Ovary (tissue), 10 donors: ENCODE data around the gene RETN. TPM values are rescaled to one million over a fixed set of nuclear protein-coding genes. Genes with fewer than 3 reads are reported as not detected.

Source experiments
- DNase-seq, 5 donors: peaks; one replicate each; pipeline ENCODE4 v3.0.0-alpha.2; 2019 to 2020
- H3K27ac ChIP-seq, 2 donors: fragments of 200-600 bp; one replicate each; pipeline versions ENCODE4 v1.5.1 to v1.8.0; 2019 to 2022
- H3K27me3 ChIP-seq: fragments of 200-600 bp; one replicate; pipeline ENCODE4 v1.8.0; 2022
- H3K36me3 ChIP-seq: fragments of 200-600 bp; sonication (generic); one replicate; pipeline ENCODE4 v1.5.1; 2019
- H3K4me1 ChIP-seq: one replicate; pipeline ENCODE4 v1.8.1; 2013; ENCODE audit warnings: mild to moderate bottlenecking, moderate library complexity; ENCODE audit not compliant: insufficient read depth
- H3K4me3 ChIP-seq: fragments of 200-600 bp; sonication (generic); one replicate; pipeline ENCODE4 v1.5.1; 2017
- H3K9me3 ChIP-seq, 2 donors: fragments of 200-600 bp in 1 of 2; sonication (generic) in 1 of 2; one replicate each; pipeline versions ENCODE4 v1.5.1 to v1.8.1; 2013 to 2019; ENCODE audit warnings: mild to moderate bottlenecking in 1 of 2, moderate library complexity in 1 of 2
- EP300 ChIP-seq: sonication (generic); formaldehyde crosslinking; IDR thresholded peaks from one replicate; pipeline ENCODE4 v1.6.1; 2017; ENCODE audit warnings: antibody characterized with exemption
- POLR2A ChIP-seq: fragments of 450-650 bp; IDR thresholded peaks from one replicate; pipeline ENCODE4 v1.6.1; 2017; ENCODE audit warnings: antibody characterized with exemption, mild to moderate bottlenecking, moderate library complexity
- WGBS, 3 donors: extraction: QIAGEN DNeasy Blood & Tissue Kit in 1 of 3; methylation state at CpG; one replicate each; pipeline versions ENCODE4 v1.1.5 to v1.1.7; 2013 to 2017; 5-methylcytosine and 5-hydroxymethylcytosine counted together
- intact Hi-C, 4 donors: fragments of 100-400 bp; cut with DNase I; formaldehyde crosslinking; loops; one replicate each; pipeline versions ENCODE4 v1.11.0 to v1.15.1; 2022 to 2023
- long read RNA-seq, 3 donors: library from polyadenylated mRNA in 2 of 3; unstranded in 2 of 3; transcript quantifications; one replicate each; pipeline ENCODE4 v2.0.0 and lab custom pipeline, GENCODE V29; 2021 to 2026
- polyA plus RNA-seq, 2 donors: library from polyadenylated mRNA; stranded (reverse); fragments of 200-250 nt in 1 of 2; fragments of 350-450 nt in 1 of 2; fragmentation: Illumina TruSeq in 1 of 2; extraction: RNeasy Lipid Tissue Mini Kit (QIAGEN cat#74804) in 1 of 2; gene quantifications; one replicate each; pipeline ENCODE4 v1.2.3, GENCODE V29; 2013 to 2014
- total RNA-seq, 7 donors: library from RNA; depleted of rRNA in 2 of 7; stranded (reverse); fragments of >200 nt in 2 of 7; fragmentation: NEBNext Ultra II Directional in 3 of 7; extraction: Animal tissue kit (Norgen Biotek cat#: 25700) in 3 of 7; gene quantifications; one replicate each; pipeline versions ENCODE4 v1.1.0 to v1.2.4, GENCODE V29; 2016 to 2023
- TF ChIP-seq, protein P1 (sequence below), 3 donors: fragments of 450-650 bp in 2 of 3; fragments of 200-600 bp in 1 of 3; IDR thresholded peaks; one replicate each; pipeline versions ENCODE4 v1.5.1 to v1.8.0; 2016 to 2022; ENCODE audit warnings: antibody characterized with exemption in 3 of 3, mild to moderate bottlenecking in 1 of 3
- donor health status: DM: no; HTN: no; CAD: no; lungs with moderate emphysema.
- donor health status: DM: no; HTN: no; CAD: no.
- donor health status: Bipolar disorder and iron deficiency.
- donor health status: DM: yes; HTN: yes; CAD: no.
- donor health status: DM: no; HTN: no; CAD: no.
- donor health status: DM: yes; HTN: yes; CAD: no.

The RETN gene, protein sequence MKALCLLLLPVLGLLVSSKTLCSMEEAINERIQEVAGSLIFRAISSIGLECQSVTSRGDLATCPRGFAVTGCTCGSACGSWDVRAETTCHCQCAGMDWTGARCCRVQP
- total RNA-seq (under 1 TPM in 1 of 7 donors, not detected in 6; 0.52 TPM), polyA plus RNA-seq (under 1 TPM; 0.46 to 0.48 TPM)
- long read RNA-seq, donor 1: 0 reads
- long read RNA-seq, donor 2: 0 reads
- long read RNA-seq, donor 3: 0 reads

DNA sequence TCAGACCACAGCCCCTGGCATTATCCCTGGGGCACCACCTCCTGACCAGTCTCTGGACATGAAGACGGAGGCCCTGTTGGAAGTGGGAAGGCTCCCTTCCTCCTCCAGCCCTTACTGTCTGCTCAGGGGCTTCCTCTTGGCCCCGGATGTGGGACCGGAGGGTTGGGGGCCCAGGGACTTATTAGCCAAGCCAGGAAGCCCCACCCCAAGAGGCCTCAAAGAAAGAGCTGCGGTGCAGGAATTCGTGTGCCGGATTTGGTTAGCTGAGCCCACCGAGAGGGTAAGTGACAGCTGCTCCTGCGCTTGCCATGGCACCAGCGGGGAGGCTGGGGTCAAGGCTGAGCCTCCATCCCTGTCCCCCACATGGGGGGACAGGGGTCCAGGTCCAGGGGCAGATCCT lies at the start of gene RETN:
Gene RETN (plus strand): TSS at position 208 of the 400 bp plus-strand sequence. CDS start 278 bp downstream, outside the sequence.
- Histone ChIP-seq H3K9me3 (no peaks in the 10 kb centered on the region), H3K4me1 (no peaks in the 10 kb centered on the region), H3K36me3 (no peaks in the 10 kb centered on the region), H3K27me3 (no peaks in the 10 kb centered on the region), H3K4me3 (no peak within 1 kb of the TSS), H3K27ac (no peak within 1 kb of the TSS)
- DNase-seq: no peak
- intact Hi-C loops: no loop called here
- TF ChIP-seq POLR2A: no peak
- TF ChIP-seq, protein P1, sequence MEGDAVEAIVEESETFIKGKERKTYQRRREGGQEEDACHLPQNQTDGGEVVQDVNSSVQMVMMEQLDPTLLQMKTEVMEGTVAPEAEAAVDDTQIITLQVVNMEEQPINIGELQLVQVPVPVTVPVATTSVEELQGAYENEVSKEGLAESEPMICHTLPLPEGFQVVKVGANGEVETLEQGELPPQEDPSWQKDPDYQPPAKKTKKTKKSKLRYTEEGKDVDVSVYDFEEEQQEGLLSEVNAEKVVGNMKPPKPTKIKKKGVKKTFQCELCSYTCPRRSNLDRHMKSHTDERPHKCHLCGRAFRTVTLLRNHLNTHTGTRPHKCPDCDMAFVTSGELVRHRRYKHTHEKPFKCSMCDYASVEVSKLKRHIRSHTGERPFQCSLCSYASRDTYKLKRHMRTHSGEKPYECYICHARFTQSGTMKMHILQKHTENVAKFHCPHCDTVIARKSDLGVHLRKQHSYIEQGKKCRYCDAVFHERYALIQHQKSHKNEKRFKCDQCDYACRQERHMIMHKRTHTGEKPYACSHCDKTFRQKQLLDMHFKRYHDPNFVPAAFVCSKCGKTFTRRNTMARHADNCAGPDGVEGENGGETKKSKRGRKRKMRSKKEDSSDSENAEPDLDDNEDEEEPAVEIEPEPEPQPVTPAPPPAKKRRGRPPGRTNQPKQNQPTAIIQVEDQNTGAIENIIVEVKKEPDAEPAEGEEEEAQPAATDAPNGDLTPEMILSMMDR (IDR thresholded peaks at IDR 0.05): no peak
- no peak for TF ChIP-seq EP300
- WGBS, 3 donors: 70 to 77% (median 73%) methylated on average over 9 of the region's 9 CpGs

GRCh38 chr19:7619671-7620441 lies 49.0 kb upstream of the RETN start:
- no peaks in the 10 kb centered on the region for H3K36me3 ChIP-seq
- no peaks in the 10 kb centered on the region for H3K9me3 ChIP-seq
- WGBS, 3 donors: 84 to 89% (median 84%) methylated on average over 40 to 48 of the region's 48 CpGs
- no peaks in the 10 kb centered on the region for H3K4me1 ChIP-seq
- TF ChIP-seq POLR2A (no peak), EP300 (no peak)
- TF ChIP-seq, protein P1 (IDR thresholded peaks at IDR 0.05): no peak
- no peak overlapping the region for H3K4me3 ChIP-seq
- H3K27ac ChIP-seq: no peak overlapping the region
- intact Hi-C loops: no loop called here
- DNase-seq: no peak
- H3K27me3 ChIP-seq: no peaks in the 10 kb centered on the region

DNA sequence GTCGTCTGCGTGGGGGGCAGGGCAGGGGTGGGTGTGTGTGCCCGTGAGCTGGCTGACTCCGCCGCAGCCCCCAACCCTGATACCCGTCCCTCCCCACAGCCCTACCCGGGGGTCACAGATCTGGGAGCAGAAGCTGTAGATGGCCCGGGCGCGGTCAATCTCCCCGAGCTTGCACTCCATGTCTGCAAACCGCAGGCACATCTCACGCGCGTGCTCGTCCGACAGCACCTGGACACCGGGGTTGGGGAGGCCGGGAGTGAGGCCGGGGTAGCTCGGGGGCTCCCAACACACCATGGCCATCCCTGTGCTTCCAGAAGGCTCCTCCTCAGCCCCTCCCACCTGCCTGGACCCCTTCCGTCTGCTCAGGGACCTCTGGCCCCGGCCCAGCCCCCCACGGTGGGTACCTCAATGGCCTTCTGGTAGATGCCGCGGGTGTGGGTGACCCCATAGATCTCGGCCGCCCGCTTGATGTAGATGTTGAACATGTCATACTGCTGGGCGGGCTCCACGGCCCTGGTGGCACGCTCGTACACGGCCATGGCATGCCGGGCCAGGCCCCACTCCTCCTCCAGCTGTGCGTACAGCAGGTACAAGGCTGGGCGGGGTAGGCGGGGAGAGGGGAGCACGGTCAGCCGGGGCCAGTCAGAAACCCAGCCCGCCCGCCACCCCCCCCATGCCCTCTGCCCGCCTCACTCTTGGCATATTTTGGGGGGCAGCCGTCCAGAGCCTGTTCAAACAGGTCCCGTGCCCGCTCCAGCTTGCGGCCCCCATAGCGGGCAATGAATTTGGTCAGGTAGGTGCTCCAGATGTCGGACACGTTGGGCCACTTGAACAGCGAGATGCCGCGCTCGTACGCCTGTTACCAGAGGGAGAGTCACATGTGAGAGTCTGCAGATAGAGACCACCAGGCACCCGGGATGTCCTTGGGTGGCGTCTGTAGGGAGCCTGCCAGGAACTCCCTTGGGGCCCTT lies 48.1 kb upstream of the RETN start:
- no peak for DNase-seq
- intact Hi-C loops: no loop called here
- Histone ChIP-seq H3K4me1 (no peaks in the 10 kb centered on the region), H3K36me3 (no peaks in the 10 kb centered on the region), H3K4me3 (no peak overlapping the region), H3K27me3 (no peaks in the 10 kb centered on the region), H3K27ac (no peak overlapping the region), H3K9me3 (no peaks in the 10 kb centered on the region)
- TF ChIP-seq POLR2A (no peak), EP300 (no peak)
- TF ChIP-seq, protein P1 (IDR thresholded peaks at IDR 0.05): no peak
- 90 to 91% (median 90%) methylated on average over 50 to 57 of the region's 57 CpGs for WGBS, 3 donors
